Iris pigment epithelial cell (primary cell): ENCODE measurements around the gene ANKRD55.
"Not testable (repeated sequence)": the region's sequence is repeated elsewhere in the genome, so short reads cannot be mapped to it uniquely, and the experiment has no call there.

Experiments
- DNase-seq: peaks from one replicate; pipeline ENCODE4 v3.0.0-alpha.2; 2011; ENCODE audit warnings: low read depth

ANKRD55 gene

DNA sequence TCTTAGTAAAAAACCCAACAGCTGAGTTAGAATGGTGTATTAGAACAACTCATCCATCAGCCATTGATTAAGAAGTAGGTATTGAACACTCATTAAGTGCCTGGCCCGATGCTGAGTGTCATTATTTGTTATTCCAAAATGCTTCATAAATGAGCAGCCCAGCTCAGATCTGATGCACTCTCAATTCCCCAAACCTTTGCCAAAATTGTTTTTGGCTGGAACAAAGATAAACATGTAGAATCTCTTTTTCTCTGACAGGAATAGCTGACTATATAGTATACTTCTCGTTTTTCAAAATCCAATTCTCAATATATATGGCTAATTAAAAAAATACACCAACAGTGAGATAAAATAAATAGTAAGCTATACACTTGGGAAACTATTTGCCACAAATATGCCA, 20.0 kb upstream of the ANKRD55 start:
- no peak for DNase-seq

- DNase-seq, result peak; percentile 43
These were observed 18.9 kb upstream of the ANKRD55 start for GRCh38 chr5:56251918-56252553.

DNA sequence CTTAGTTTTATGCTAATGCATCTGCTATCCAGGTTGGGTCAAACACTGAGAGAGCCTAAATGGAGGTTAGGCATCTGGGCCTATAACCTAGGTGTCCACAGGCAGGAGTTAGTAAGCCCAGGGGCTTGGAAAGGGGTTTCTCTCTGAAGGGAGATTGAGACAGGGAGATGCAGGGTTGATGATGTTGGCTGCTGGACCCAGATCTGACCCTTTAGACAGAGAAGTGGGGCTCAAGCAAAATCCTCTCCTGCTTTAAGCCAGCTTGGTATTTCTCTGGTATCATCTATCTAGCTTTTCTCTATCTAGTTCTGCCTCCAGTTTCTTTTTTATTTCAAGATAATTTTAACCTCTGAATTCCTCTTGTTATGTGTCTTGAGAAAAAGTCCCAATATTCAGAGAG, 18.3 kb upstream of the ANKRD55 start:
- DNase-seq, result no peak

- DNase-seq, result no peak
These were observed 16.9 kb upstream of the ANKRD55 start for GRCh38 chr5:56250011-56250410.

- DNase-seq, result not testable (repeated sequence)
These were observed 16.0 kb upstream of the ANKRD55 start for GRCh38 chr5:56249085-56249484.

GRCh38 chr5:56247592-56247991, 14.5 kb upstream of the ANKRD55 start:
- DNase-seq, result peak; percentile 51

- DNase-seq, result no peak
These were observed 13.6 kb upstream of the ANKRD55 start for GRCh38 chr5:56246769-56247168.

GRCh38 chr5:56245481-56245880, 12.4 kb upstream of the ANKRD55 start:
- no peak for DNase-seq

GRCh38 chr5:56244627-56245026, 11.5 kb upstream of the ANKRD55 start:
- peak; percentile 14 for DNase-seq

GRCh38 chr5:56242271-56242670, 9.1 kb upstream of the ANKRD55 start:
- DNase-seq, result not testable (repeated sequence)

- DNase-seq, result no peak
These were observed 592 bp downstream of the ANKRD55 start for GRCh38 chr5:56232538-56232937.

DNA sequence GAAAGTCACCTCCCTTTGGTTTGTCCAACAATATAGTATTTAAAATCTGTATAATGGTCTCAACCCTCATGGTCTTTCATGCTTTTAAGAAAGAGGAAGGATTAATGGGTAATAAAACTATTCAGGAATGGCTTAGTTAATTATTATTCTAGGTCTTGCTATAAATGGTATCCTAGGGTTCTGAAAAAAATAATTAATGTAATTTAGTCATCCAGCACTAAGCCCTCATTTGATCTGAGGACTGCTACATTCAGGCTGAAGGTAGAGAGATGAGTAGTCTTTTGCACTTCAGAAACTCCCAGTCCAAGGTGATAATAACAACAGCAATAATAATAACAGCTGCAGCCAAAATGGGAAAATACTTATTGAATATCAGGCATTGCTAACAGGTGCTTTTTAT, 2.6 kb downstream of the ANKRD55 start:
- no peak for DNase-seq

- DNase-seq, result no peak
These were observed 4.0 kb downstream of the ANKRD55 start for GRCh38 chr5:56229111-56229510.

DNA sequence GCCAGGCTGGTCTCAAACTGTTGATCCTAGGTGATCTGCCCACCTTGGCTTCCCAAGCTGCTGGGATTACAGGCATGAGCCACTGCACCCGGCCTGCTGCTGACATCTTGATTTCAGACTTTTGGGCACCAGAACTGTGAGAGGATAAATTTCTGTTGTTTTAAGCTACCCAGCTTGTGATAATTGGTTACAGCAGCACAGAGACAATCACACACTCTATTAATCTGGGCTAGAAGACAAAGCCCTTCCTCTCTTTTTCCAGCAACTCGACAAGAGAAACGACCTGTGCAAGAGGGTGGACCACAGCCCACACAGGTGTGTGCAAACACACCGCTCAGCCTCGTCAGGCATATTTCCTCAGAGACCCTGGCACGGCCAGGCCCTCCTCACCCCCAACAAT, 4.5 kb downstream of the ANKRD55 start:
- no peak for DNase-seq

DNA sequence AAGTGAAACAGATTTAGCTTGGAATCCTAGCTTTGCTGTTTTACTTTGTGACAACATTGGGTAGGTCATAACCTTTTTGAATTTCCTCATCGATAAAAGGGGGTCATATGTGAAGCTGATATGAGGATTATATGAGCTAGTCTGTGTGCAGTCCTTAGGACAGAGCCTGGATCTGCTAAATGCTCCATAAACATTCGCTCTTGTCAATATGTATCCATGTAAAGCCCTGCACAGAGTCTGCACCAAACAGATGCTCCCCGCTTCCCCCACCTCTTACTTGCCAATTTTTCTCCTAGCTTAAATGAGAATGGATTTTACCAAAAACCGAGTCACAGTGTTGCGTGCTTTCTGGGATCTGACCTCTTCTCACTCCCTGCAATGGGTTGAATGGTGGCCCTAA, 5.4 kb downstream of the ANKRD55 start:
- no peak for DNase-seq

GRCh38 chr5:56223298-56223697, 9.8 kb downstream of the ANKRD55 start:
- DNase-seq, result not testable (repeated sequence)

- not testable (repeated sequence) for DNase-seq
These were observed 11.5 kb downstream of the ANKRD55 start for GRCh38 chr5:56221601-56222000.

DNA sequence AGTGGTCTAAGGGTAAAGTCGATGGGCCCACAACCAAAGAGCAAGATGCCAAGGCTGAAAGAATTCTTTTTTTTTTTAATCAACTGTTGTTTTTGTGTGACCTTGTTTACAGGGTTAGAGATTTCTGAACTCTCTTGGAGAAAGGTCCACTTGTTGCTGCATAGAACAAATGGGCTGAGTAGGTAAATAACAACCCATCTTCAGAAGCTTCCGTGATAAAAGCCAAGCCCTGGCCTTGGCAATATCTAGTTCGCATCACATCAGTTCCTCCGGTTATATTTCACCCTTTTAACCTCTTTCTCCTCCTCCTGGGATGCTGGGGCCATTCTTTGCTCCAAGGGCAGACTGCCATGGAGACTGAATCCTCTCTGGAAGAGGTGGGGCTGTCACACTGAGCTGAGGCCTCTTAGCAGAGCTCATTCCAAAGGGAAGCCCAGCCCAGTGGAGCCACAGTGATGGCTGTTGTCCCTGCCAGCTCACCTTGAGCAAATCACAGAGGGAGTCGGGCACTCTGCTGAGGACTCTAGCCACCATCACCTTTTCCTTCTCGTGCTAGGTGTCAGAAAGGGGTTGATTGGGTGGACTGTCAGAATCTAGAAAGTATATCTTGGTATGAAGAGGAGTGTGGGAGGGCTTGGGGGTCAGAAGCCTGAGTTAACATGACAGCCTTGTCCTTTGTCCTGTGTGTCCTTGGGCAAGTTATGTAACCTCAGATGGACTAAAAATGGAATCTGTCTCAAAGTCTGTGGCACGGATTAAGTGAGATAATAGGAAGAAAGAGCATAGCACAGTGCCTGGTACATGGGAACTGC, 17.9 kb downstream of the ANKRD55 start:
- no peak for DNase-seq

- peak; percentile 47 for DNase-seq
These were observed 19.1 kb downstream of the ANKRD55 start for GRCh38 chr5:56213886-56214535.

GRCh38 chr5:56212130-56212879, 20.8 kb downstream of the ANKRD55 start:
- DNase-seq, result peak; percentile 40

DNA sequence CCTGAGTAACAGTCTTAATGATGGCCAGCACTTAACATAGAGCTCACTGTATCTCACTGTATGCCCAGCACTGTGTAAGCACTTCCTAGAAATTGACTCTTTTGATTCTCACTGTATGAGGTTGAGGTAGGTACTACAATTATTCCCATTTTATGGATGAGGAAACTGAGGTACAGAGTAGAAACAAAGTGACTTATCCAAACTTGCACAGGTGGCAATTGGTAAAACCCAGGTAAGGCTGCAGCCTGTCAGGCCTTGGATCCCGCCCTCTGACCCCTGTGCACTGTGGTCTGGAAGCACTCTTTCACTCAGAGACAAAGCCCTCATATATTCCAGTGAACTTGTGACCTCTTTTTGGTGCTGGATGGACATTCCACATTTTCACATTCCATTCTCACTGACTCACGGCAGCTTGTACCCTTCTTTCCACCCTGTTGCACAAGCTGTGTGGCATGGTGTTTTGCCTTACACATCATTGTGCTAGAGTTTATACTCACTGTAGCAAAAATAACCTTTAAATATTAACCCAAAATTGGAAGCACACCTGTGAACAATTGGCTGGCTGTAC, 21.7 kb downstream of the ANKRD55 start:
- peak; percentile 95 for DNase-seq

DNA sequence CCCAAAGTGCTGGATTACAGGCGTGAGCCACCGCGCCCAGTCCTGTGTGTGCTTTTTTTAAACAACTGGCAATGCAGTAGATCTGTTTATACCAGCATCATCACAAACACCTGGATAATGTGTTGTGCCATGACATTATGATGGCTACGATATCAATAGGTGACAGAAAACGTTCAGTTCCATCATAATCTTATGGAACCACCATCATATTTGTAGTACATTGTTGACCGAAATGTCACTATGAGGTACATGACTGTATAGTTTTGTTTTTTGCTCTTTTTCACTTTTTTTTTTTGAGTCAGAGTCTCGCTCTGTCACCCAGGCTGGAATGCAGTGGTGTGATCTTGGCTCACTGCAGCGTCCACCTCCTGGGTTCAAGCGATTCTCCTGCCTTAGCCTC, 24.4 kb downstream of the ANKRD55 start:
- DNase-seq, result no peak
